ENCODE measurements around the gene USP12.

DNA sequence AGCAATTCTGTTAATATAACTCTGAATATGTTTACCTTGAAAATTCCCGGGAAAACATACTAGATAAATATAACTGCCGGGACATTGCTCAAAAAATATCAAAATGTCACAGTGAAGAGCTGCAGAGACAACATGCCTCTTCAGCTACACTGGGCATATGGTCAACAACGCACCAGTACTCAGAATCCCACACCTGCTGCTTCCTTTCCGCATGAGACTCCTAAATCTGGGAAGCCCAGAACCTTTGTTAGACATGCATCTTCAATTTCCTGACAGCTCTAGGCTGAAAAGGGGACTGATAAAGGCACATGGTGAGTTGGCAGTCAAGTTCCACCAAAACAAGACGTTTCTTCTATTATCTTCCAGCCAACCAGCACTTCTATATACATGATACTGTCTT, 53.7 kb downstream of the USP12 start:
- TF ChIP-seq, protein P1, sequence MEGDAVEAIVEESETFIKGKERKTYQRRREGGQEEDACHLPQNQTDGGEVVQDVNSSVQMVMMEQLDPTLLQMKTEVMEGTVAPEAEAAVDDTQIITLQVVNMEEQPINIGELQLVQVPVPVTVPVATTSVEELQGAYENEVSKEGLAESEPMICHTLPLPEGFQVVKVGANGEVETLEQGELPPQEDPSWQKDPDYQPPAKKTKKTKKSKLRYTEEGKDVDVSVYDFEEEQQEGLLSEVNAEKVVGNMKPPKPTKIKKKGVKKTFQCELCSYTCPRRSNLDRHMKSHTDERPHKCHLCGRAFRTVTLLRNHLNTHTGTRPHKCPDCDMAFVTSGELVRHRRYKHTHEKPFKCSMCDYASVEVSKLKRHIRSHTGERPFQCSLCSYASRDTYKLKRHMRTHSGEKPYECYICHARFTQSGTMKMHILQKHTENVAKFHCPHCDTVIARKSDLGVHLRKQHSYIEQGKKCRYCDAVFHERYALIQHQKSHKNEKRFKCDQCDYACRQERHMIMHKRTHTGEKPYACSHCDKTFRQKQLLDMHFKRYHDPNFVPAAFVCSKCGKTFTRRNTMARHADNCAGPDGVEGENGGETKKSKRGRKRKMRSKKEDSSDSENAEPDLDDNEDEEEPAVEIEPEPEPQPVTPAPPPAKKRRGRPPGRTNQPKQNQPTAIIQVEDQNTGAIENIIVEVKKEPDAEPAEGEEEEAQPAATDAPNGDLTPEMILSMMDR (IDR thresholded peaks at IDR 0.05): no peak
- TF ChIP-seq POLR2A (IDR thresholded peaks at IDR 0.05) (no peak), EP300 (IDR thresholded peaks at IDR 0.05) (no peak)

Data from tibial nerve (tissue), 4 donors.